Activated T-helper 1 cell treated with anti-CD3 and anti-CD28 coated beads, Interleukin-12 subunit alpha, Interleukin-12 subunit beta, Interleukin-2, Interleukin-4 antibody, amounts not matched to agents 30 ng/mL and 10 ng/mL and 1 ng/mL, durations not matched to agents 14 hours and 24 hours and 36 hours (primary cell): ENCODE measurements around the gene IPP. TPM values are rescaled to one million over a fixed set of nuclear protein-coding genes. Genes with fewer than 3 reads are reported as not detected.

Experiments used
- total RNA-seq: library from RNA; stranded (reverse); gene quantifications from 2 replicates; pipeline ENCODE4 v1.2.3, GENCODE V29; 2022

Gene IPP
- total RNA-seq, 1 donor from 2014 or later: 13.9 TPM

Other genes with a start within 250 kb of the IPP start
- gene PRDX1, start 228.8 kb downstream of the IPP start, total RNA-seq: 635 and 655 TPM in 2 replicates
- 192 and 194 TPM in 2 replicates for gene AKR1A1, start 199.8 kb downstream of the IPP start, total RNA-seq
- gene NASP, start 166.6 kb downstream of the IPP start, total RNA-seq: 250 and 251 TPM in 2 replicates
- 2.5 and 2.8 TPM in 2 replicates for gene CCDC17, start 126.6 kb downstream of the IPP start, total RNA-seq
- gene GPBP1L1, start 64.1 kb downstream of the IPP start, total RNA-seq: 99.3 and 109 TPM in 2 replicates
- gene TMEM69, start 62.5 kb downstream of the IPP start, total RNA-seq: 30.0 and 33.0 TPM in 2 replicates
- 32.0 and 37.2 TPM in 2 replicates for gene MAST2, start 53.0 kb upstream of the IPP start, total RNA-seq